Loucy (cell line): ENCODE measurements around the gene ZNF792.
"Not testable (repeated sequence)": the region's sequence is repeated elsewhere in the genome, so short reads cannot be mapped to it uniquely, and the experiment has no call there.

ENCODE experiments used
- H2AFZ ChIP-seq: fragments of 200-600 bp; sonication (generic); 2 replicates; pipeline ENCODE4 v1.6.0; 2016; ENCODE audit warnings: antibody characterized with exemption, mild to moderate bottlenecking, low read length, moderate library complexity
- H3F3A ChIP-seq: fragments of 200-600 bp; 2 replicates; pipeline ENCODE4 v1.6.0; 2016; ENCODE audit warnings: antibody characterized with exemption, low read depth, mild to moderate bottlenecking
- H3K27me3 ChIP-seq: fragments of 200-600 bp; sonication (generic); 2 replicates; pipeline ENCODE4 v1.6.1; 2014; ENCODE audit warnings: low read length, mild to moderate bottlenecking; ENCODE audit not compliant: insufficient read depth, poor library complexity, severe bottlenecking
- H3K36me3 ChIP-seq: fragments of 200-600 bp; sonication (generic); 2 replicates; pipeline ENCODE4 v1.6.1; 2016; ENCODE audit warnings: low read length; ENCODE audit not compliant: insufficient read depth
- H3K4me1 ChIP-seq: fragments of 200-600 bp; sonication (generic); 2 replicates; pipeline ENCODE4 v1.5.1; 2014; ENCODE audit warnings: low read length, mild to moderate bottlenecking; ENCODE audit not compliant: insufficient read depth, poor library complexity, severe bottlenecking
- H3K4me2 ChIP-seq: fragments of 200-600 bp; sonication (generic); 2 replicates; pipeline ENCODE4 v1.6.0; 2014; ENCODE audit warnings: antibody characterized with exemption, low read length, low read depth, mild to moderate bottlenecking; ENCODE audit not compliant: poor library complexity, severe bottlenecking
- H3K4me3 ChIP-seq: fragments of 200-600 bp; sonication (generic); 2 replicates; pipeline ENCODE4 v1.5.1; 2014; ENCODE audit warnings: low read length, mild to moderate bottlenecking, mixed read lengths; ENCODE audit not compliant: poor library complexity, severe bottlenecking
- H3K79me2 ChIP-seq: fragments of 200-600 bp; sonication (generic); 2 replicates; pipeline ENCODE4 v1.6.1; 2014; ENCODE audit warnings: low read length; ENCODE audit not compliant: insufficient read depth
- H3K9ac ChIP-seq: fragments of 200-600 bp; sonication (generic); 2 replicates; pipeline ENCODE4 v1.6.0; 2014; ENCODE audit warnings: mild to moderate bottlenecking, low read depth, low read length, moderate library complexity; ENCODE audit not compliant: poor library complexity, severe bottlenecking
- H3K9me2 ChIP-seq: fragments of 200-600 bp; sonication (generic); replicated peaks from 2 replicates; pipeline ENCODE4 v1.6.1; 2016; ENCODE audit warnings: low read depth, low read length, mixed read lengths
- H3K9me3 ChIP-seq: fragments of 200-600 bp; sonication (generic); 2 replicates; pipeline ENCODE4 v1.6.1; 2014; ENCODE audit warnings: mild to moderate bottlenecking, antibody characterized with exemption, low read length, low read depth; ENCODE audit not compliant: insufficient read depth
- H4K20me1 ChIP-seq: fragments of 200-600 bp; sonication (generic); 2 replicates; pipeline ENCODE4 v1.6.0; 2014; ENCODE audit warnings: antibody characterized with exemption, low read length, mild to moderate bottlenecking; ENCODE audit not compliant: insufficient read depth, poor library complexity, severe bottlenecking
- EZH2phosphoT487 ChIP-seq: fragments of 200-600 bp; IDR thresholded peaks from 2 replicates; pipeline ENCODE4 v1.6.1; 2018; ENCODE audit warnings: antibody characterized with exemption, mild to moderate bottlenecking, moderate library complexity, borderline replicate concordance
- TF ChIP-seq, protein P1 (sequence below): fragments of 200-600 bp; sonication (generic); conservative IDR thresholded peaks from 2 replicates; pipeline ENCODE4 v1.5.1; 2014; ENCODE audit warnings: mild to moderate bottlenecking, antibody characterized with exemption, low read length

ZNF792 gene

DNA sequence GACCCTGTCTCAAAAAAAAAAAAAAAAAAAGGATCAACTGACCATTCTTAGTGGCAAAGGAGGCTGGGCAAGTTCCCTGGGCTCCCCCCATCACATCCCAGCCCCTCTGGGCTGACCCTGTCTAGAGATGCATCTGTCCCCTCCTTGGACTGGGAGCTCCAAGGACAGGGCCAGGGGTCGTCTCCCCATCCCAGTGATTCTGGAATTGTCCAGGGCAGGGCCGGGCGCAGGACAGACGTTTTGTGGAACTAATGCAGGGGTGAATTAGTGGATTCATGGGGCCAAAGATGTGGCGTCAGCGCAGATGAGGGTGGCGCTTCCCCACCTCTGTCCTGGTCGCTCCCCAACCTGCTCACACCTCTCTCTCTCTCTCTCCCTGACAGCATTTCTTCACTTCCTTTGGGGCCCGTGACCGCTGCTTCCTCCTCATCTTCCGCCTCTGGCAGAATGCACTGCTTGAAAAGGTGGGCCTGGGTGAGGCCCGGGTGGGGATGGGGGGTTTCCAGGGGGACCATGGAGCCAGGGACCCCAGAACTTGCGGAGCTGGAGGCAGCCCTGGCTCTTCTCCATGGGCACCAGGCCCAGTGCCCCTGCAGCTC lies 47.2 kb upstream of the ZNF792 start:
- Histone ChIP-seq H3K9ac (no peak overlapping the region), H3K4me3 (no peak overlapping the region), H3K27me3 (no peaks in the 10 kb centered on the region), H3K9me3 (no peaks in the 10 kb centered on the region), H3K9me2 (no peaks in the 10 kb centered on the region), H3K36me3 (peaks cover 52% of the 10 kb centered on the region; the same call in 1 of the 2 replicates), H3F3A (no peaks in the 10 kb centered on the region), H3K79me2 (peaks cover 9% of the 10 kb centered on the region; the same call in 1 of the 2 replicates), H2AFZ (no peak overlapping the region), H3K4me1 (peaks cover 16% of the 10 kb centered on the region), H3K4me2 (no peak overlapping the region), H4K20me1 (peaks cover 21% of the 10 kb centered on the region)
- TF ChIP-seq, protein P1, sequence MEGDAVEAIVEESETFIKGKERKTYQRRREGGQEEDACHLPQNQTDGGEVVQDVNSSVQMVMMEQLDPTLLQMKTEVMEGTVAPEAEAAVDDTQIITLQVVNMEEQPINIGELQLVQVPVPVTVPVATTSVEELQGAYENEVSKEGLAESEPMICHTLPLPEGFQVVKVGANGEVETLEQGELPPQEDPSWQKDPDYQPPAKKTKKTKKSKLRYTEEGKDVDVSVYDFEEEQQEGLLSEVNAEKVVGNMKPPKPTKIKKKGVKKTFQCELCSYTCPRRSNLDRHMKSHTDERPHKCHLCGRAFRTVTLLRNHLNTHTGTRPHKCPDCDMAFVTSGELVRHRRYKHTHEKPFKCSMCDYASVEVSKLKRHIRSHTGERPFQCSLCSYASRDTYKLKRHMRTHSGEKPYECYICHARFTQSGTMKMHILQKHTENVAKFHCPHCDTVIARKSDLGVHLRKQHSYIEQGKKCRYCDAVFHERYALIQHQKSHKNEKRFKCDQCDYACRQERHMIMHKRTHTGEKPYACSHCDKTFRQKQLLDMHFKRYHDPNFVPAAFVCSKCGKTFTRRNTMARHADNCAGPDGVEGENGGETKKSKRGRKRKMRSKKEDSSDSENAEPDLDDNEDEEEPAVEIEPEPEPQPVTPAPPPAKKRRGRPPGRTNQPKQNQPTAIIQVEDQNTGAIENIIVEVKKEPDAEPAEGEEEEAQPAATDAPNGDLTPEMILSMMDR, result no peak
- no peak for TF ChIP-seq EZH2phosphoT487

DNA sequence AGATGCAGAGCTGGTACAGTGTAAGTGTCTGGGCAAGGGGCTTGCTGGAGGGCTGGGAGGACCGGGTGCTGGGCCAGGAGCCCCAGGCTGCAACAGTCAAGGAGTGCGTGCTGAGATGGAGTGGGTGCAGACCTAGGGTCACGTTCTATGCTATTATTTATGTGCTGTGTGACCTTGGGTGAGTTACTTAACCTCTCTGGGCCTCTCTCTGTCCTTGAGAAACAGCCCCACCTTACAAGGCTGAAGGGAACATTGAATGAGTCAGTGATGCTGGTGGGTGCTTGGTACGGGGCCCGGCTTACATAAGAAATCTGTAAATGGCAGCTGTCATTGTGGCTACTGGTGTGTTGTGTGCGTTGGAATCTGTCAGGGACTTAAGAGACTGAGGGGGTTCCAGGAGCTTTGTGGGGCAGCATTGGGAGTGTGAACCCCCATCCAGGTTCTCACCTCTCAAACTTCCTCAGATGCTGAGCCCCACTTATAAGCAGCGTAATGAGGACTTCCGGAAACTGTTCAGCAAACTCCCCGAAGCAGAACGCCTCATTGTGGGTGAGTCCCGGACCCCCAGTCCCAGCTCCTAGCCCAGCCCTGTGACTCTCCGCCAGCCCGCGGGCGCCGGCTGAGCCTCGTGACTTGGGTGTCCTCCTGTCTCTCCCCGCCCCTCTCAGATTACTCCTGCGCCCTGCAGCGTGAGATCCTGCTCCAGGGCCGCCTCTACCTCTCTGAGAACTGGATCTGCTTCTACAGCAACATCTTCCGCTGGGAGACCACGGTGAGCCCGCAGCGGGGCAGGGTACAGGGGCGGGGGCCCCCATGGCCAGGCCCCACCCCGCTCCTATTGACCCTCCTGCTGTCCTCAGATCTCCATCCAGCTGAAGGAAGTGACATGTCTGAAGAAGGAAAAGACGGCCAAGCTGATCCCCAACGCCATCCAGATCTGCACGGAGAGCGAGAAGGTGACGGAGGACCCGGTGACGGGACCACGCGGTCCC lies 45.7 kb upstream of the ZNF792 start:
- Histone ChIP-seq H3K9me2 (no peaks in the 10 kb centered on the region), H4K20me1 (peaks cover 32% of the 10 kb centered on the region), H3K79me2 (peaks cover 24% of the 10 kb centered on the region; the same call in 1 of the 2 replicates), H2AFZ (no peak overlapping the region), H3K4me1 (peaks cover 15% of the 10 kb centered on the region), H3K27me3 (no peaks in the 10 kb centered on the region), H3F3A (no peaks in the 10 kb centered on the region), H3K9ac (no peak overlapping the region), H3K36me3 (peaks cover 37% of the 10 kb centered on the region; the same call in 1 of the 2 replicates), H3K4me3 (no peak overlapping the region), H3K4me2 (no peak overlapping the region), H3K9me3 (no peaks in the 10 kb centered on the region)
- TF ChIP-seq, protein P1, result no peak
- TF ChIP-seq EZH2phosphoT487, result no peak

DNA sequence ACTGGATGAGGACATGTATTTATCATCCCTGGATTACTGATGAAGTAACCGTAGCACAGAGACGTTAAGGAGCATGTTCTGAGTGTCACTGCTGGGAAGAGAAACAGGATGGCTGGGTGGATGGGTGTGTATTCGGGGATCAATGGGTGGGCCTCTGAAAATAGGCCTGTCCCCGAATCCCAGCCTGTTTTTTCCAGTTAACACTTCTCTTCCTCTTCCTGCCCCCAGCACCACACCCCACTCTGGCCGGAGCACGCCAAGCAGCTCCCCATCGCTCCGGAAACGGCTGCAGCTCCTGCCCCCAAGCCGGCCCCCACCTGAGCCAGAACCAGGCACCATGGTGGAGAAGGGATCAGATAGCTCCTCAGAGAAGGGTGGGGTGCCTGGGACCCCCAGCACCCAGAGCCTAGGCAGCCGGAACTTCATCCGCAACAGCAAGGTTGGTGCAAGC lies 44.9 kb upstream of the ZNF792 start:
- no peaks in the 10 kb centered on the region for H3F3A ChIP-seq
- H3K9ac ChIP-seq, result no peak overlapping the region
- no peaks in the 10 kb centered on the region for H3K9me2 ChIP-seq
- H4K20me1 ChIP-seq, result peaks cover 36% of the 10 kb centered on the region
- TF ChIP-seq EZH2phosphoT487, result no peak
- TF ChIP-seq, protein P1, result no peak
- peaks cover 37% of the 10 kb centered on the region; the same call in 1 of the 2 replicates for H3K36me3 ChIP-seq
- H3K4me1 ChIP-seq, result peaks cover 7% of the 10 kb centered on the region
- H2AFZ ChIP-seq, result no peak overlapping the region
- no peaks in the 10 kb centered on the region for H3K9me3 ChIP-seq
- no peak overlapping the region for H3K4me2 ChIP-seq
- H3K27me3 ChIP-seq, result no peaks in the 10 kb centered on the region
- H3K4me3 ChIP-seq, result no peak overlapping the region
- peaks cover 32% of the 10 kb centered on the region for H3K79me2 ChIP-seq

DNA sequence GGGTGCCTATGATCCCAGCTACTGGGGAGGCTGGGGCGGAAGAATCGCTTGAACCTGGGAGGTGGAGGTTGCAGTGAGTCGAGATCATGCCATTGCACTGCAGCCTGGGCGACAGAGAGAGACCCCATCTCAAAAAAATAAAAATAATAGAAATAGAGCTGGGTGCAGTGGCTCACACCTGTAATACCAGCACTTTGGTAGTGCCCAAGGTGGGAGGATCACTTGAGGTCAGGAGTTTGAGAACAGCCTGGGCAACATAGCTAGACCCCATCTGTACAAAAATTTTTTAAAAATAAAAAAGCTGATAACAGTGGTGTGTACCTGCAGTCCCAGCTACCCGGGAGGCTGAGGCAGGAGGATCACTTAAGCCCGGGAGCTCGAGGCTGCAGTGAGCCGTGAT lies 43.4 kb upstream of the ZNF792 start:
- peaks cover 14% of the 10 kb centered on the region for H3K4me1 ChIP-seq
- peaks cover 47% of the 10 kb centered on the region for H3K79me2 ChIP-seq
- H3F3A ChIP-seq, H2AFZ ChIP-seq, H3K4me2 ChIP-seq, H3K9ac ChIP-seq, H3K9me3 ChIP-seq, H3K27me3 ChIP-seq, H3K4me3 ChIP-seq, H3K9me2 ChIP-seq: not testable (repeated sequence)
- H3K36me3 ChIP-seq, result peaks cover 34% of the 10 kb centered on the region; the same call in 1 of the 2 replicates
- peaks cover 43% of the 10 kb centered on the region for H4K20me1 ChIP-seq
